Stimulated activated naive CD8-positive, alpha-beta T cell treated with anti-CD3 and anti-CD28 coated beads, Interleukin-15, Interleukin-2, amounts not matched to agents 100 ng/mL and 50 ng/mL, for 24 hours (primary cell): ENCODE results near the gene CPNE8.

Experiments used
- H3K27ac Mint-ChIP-seq: one replicate; pipeline ENCODE4 v1.8.0; 2021; ENCODE audit warnings: mild to moderate bottlenecking, mixed read lengths
- H3K27me3 Mint-ChIP-seq: one replicate; pipeline ENCODE4 v1.8.0; 2021; ENCODE audit warnings: mixed read lengths
- H3K36me3 Mint-ChIP-seq: one replicate; pipeline ENCODE4 v1.8.0; 2021; ENCODE audit warnings: low read depth, mixed read lengths
- H3K4me1 Mint-ChIP-seq: one replicate; pipeline ENCODE4 v1.8.0; 2021; ENCODE audit warnings: low read depth, mixed read lengths
- H3K4me3 Mint-ChIP-seq: one replicate; pipeline ENCODE4 v1.8.0; 2021; ENCODE audit warnings: mild to moderate bottlenecking, mixed read lengths
- H3K9me3 Mint-ChIP-seq: one replicate; pipeline ENCODE4 v1.8.0; 2021; ENCODE audit warnings: mixed read lengths

Gene CPNE8

DNA sequence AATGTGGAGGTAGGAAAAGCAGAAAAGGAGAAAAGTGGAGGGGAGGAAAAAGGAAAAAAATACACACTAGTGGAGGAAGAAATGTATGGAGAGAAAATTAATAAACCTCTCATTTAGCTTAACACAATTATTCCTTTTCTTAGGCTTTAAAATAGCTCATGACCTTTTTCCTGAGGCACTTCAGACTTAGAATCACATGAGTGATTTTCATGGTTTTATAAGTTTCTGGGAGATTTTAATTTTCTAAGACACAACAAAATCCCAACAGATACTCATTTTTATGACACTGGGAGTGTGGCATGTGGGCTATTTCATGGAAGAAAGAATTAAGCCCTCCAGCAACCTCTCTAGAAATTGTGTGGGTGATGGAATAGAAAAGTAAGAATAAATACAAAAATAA, 214.7 kb downstream of the CPNE8 start:
- Mint-ChIP-seq H3K27ac (no peak overlapping the region), H3K4me3 (no peak overlapping the region), H3K27me3 (no peaks in the 10 kb centered on the region), H3K36me3 (peaks cover 3% of the 10 kb centered on the region), H3K9me3 (no peaks in the 10 kb centered on the region), H3K4me1 (no peaks in the 10 kb centered on the region)

DNA sequence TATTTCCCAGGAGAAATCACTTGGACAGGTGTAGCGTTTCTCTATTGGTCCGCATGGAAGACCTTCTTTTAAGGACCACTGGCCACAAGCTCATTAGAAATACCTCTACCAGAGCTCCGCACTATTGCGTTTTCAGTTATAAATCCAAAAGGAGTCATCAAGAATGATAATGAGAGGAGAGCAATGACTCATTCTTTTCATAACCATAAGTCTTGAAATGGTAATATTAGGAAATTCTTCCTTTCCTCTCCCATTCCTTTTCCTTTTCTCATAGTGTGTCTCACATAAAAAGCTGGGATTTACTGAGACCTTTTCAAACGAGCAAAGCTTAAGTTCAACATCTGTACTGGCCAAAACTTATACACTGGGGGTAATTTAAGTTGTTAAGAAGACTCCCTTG, 215.7 kb downstream of the CPNE8 start:
- Mint-ChIP-seq H3K36me3 (peaks cover 3% of the 10 kb centered on the region), H3K9me3 (no peaks in the 10 kb centered on the region), H3K27ac (no peak overlapping the region), H3K4me3 (no peak overlapping the region), H3K4me1 (no peaks in the 10 kb centered on the region), H3K27me3 (no peaks in the 10 kb centered on the region)

- Mint-ChIP-seq H3K4me1 (no peaks in the 10 kb centered on the region), H3K27ac (no peak overlapping the region), H3K4me3 (no peak overlapping the region), H3K9me3 (no peaks in the 10 kb centered on the region), H3K36me3 (peaks cover 3% of the 10 kb centered on the region), H3K27me3 (no peaks in the 10 kb centered on the region)
Observed at GRCh38 chr12:38689195-38689594, 216.2 kb downstream of the CPNE8 start.

GRCh38 chr12:38682521-38682920, 222.9 kb downstream of the CPNE8 start:
- Mint-ChIP-seq H3K4me1 (no peaks in the 10 kb centered on the region), H3K36me3 (no peaks in the 10 kb centered on the region), H3K27me3 (no peaks in the 10 kb centered on the region), H3K27ac (no peak overlapping the region), H3K4me3 (no peak overlapping the region), H3K9me3 (no peaks in the 10 kb centered on the region)

DNA sequence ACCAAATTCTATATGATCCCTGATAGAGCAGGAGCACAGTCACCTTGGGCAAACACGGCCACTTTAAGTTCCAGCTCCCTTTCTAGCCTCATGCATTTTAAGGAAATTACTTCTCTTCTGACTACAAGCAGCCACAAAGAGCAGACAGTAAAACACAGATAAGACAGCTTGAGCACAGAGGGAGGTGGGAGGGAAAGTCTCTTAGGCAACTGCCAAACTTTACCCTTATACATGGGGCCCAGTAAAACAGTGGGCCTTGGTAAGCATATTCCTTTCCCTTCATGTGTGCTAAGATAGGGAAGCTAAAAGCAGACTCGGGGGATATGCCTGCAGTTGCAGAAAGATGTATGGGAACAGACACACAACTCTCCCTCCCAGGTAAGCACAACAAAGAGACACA, 235.9 kb downstream of the CPNE8 start:
- H3K4me1 Mint-ChIP-seq: no peaks in the 10 kb centered on the region
- no peak overlapping the region for H3K4me3 Mint-ChIP-seq
- H3K36me3 Mint-ChIP-seq: no peaks in the 10 kb centered on the region
- no peaks in the 10 kb centered on the region for H3K27me3 Mint-ChIP-seq
- no peak overlapping the region for H3K27ac Mint-ChIP-seq
- no peaks in the 10 kb centered on the region for H3K9me3 Mint-ChIP-seq

DNA sequence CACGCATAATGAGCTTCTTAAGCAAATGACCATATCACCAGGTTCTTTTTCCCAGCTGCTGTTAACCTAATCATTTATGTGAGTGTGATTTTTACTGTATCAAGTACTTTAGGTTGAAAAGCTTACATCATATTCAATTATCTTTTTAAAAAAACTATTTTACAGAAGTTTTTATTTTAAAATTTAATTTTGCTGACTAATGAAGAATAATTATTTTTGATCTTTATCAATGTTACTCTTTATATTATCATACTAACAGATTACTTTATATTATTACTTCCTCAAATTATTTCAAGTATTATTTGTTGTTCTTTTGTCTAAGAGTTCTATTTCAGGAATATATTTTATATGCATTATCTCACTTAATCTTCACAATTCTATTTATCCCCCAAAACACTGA, 236.3 kb downstream of the CPNE8 start:
- Mint-ChIP-seq H3K27me3 (no peaks in the 10 kb centered on the region), H3K4me3 (no peak overlapping the region), H3K36me3 (no peaks in the 10 kb centered on the region), H3K27ac (no peak overlapping the region), H3K9me3 (no peaks in the 10 kb centered on the region), H3K4me1 (no peaks in the 10 kb centered on the region)

DNA sequence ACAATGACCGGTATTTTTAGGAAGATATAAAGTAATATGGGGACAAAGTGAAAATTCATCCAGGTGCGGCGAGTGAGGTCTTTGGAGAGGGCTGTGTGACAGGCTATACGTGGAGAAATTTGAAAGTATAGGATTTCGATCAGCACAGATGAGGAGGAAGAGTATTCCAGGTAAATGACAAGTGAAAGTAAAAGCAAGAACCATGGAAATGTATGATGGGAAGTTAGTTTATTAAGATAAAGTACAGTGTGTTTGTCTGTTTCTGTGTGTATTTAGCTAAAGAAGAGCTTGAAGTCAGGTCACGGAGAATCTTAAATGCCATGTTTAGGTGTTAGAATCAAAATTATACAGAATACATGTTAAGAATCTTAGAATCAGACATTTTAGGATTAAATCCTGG, 239.0 kb downstream of the CPNE8 start:
- Mint-ChIP-seq H3K4me3 (no peak overlapping the region), H3K27ac (no peak overlapping the region), H3K36me3 (peaks cover 6% of the 10 kb centered on the region), H3K27me3 (no peaks in the 10 kb centered on the region), H3K9me3 (peaks cover 5% of the 10 kb centered on the region), H3K4me1 (no peaks in the 10 kb centered on the region)

DNA sequence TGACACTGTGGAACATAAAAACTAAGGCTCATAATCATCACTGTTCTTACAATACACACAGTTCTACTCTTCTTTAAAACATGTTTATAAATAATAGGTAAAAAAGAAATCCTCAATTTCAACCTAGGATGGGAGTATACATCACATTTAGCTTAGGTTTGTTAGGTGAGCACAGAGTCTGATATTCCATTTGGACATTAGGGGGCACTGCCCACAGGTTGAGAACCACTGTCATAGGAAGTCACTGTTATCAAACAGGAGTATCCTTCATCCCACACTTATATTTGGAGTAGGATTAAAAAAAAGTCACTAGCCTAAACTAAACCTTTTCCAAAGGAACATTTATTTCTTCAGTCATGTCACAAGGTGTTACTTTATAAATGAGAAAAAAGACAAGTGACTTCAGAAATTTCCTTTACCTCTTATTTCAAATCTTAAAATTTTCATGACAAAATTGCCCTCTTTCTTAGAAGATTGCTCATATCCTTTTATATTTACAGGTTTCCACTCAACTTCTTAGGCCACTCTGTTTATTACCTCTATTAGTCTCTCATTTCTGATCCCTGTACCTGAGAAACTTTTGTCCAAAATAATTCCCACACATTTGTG, 240.6 kb downstream of the CPNE8 start:
- Mint-ChIP-seq H3K27me3 (no peaks in the 10 kb centered on the region), H3K27ac (no peak overlapping the region), H3K4me3 (no peak overlapping the region), H3K4me1 (no peaks in the 10 kb centered on the region), H3K36me3 (peaks cover 6% of the 10 kb centered on the region), H3K9me3 (peaks cover 5% of the 10 kb centered on the region)

DNA sequence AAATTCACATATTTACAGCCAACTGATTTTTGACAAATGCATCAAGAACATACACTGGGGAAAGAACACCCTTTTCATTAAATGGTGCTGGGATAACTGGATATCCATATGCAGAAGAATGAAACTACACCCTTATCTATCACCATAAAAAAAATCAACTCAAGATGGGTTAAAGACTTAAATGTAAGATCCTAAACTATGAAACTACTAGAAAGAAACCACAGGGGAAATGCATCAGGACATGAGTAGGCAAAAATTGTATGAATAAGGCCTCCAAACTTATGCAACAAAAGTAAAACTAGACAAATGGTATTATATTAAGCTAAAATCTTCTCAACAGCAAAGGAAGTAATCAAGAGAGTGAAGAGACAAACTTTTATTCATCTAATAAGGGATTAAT, 242.6 kb downstream of the CPNE8 start:
- Mint-ChIP-seq H3K27me3 (no peaks in the 10 kb centered on the region), H3K27ac (no peak overlapping the region), H3K36me3 (peaks cover 6% of the 10 kb centered on the region), H3K4me1 (no peaks in the 10 kb centered on the region), H3K9me3 (peaks cover 8% of the 10 kb centered on the region), H3K4me3 (no peak overlapping the region)

GRCh38 chr12:38653650-38654049, 251.7 kb downstream of the CPNE8 start:
- Mint-ChIP-seq H3K27ac (no peak overlapping the region), H3K9me3 (no peaks in the 10 kb centered on the region), H3K4me3 (no peak overlapping the region), H3K27me3 (no peaks in the 10 kb centered on the region), H3K36me3 (no peaks in the 10 kb centered on the region), H3K4me1 (no peaks in the 10 kb centered on the region)

GRCh38 chr12:38648813-38649212, 256.6 kb downstream of the CPNE8 start:
- Mint-ChIP-seq H3K27me3 (no peaks in the 10 kb centered on the region), H3K4me3 (no peak overlapping the region), H3K36me3 (no peaks in the 10 kb centered on the region), H3K27ac (no peak overlapping the region), H3K4me1 (no peaks in the 10 kb centered on the region), H3K9me3 (no peaks in the 10 kb centered on the region)

- H3K9me3 Mint-ChIP-seq: peaks cover 3% of the 10 kb centered on the region
- no peaks in the 10 kb centered on the region for H3K27me3 Mint-ChIP-seq
- no peak overlapping the region for H3K27ac Mint-ChIP-seq
- no peak overlapping the region for H3K4me3 Mint-ChIP-seq
- no peaks in the 10 kb centered on the region for H3K36me3 Mint-ChIP-seq
- H3K4me1 Mint-ChIP-seq: no peaks in the 10 kb centered on the region
Observed at GRCh38 chr12:38646146-38646545, 259.2 kb downstream of the CPNE8 start.

GRCh38 chr12:38639625-38640024, 265.8 kb downstream of the CPNE8 start:
- no peak overlapping the region for H3K27ac Mint-ChIP-seq
- H3K9me3 Mint-ChIP-seq: peaks cover 9% of the 10 kb centered on the region
- no peak overlapping the region for H3K4me3 Mint-ChIP-seq
- no peaks in the 10 kb centered on the region for H3K4me1 Mint-ChIP-seq
- H3K27me3 Mint-ChIP-seq: no peaks in the 10 kb centered on the region
- no peaks in the 10 kb centered on the region for H3K36me3 Mint-ChIP-seq

- Mint-ChIP-seq H3K4me1 (no peaks in the 10 kb centered on the region), H3K36me3 (no peaks in the 10 kb centered on the region), H3K27me3 (no peaks in the 10 kb centered on the region), H3K9me3 (peaks cover 9% of the 10 kb centered on the region), H3K4me3 (no peak overlapping the region), H3K27ac (no peak overlapping the region)
Observed at GRCh38 chr12:38638401-38638800, 267.0 kb downstream of the CPNE8 start.

GRCh38 chr12:38633511-38633910, 271.9 kb downstream of the CPNE8 start:
- no peaks in the 10 kb centered on the region for H3K4me1 Mint-ChIP-seq
- no peak overlapping the region for H3K4me3 Mint-ChIP-seq
- H3K36me3 Mint-ChIP-seq: no peaks in the 10 kb centered on the region

GRCh38 chr12:38629064-38629463, 276.3 kb downstream of the CPNE8 start:
- Mint-ChIP-seq H3K27ac (no peak overlapping the region), H3K4me1 (no peaks in the 10 kb centered on the region), H3K9me3 (peaks cover 9% of the 10 kb centered on the region), H3K27me3 (no peaks in the 10 kb centered on the region), H3K36me3 (no peaks in the 10 kb centered on the region), H3K4me3 (no peak overlapping the region)

More at GRCh38 chr12:38633511-38633910, 271.9 kb downstream of the CPNE8 start:
- H3K27me3 Mint-ChIP-seq: no peaks in the 10 kb centered on the region
- H3K27ac Mint-ChIP-seq: no peak overlapping the region
- peaks cover 6% of the 10 kb centered on the region for H3K9me3 Mint-ChIP-seq
